K562 (cell line): ENCODE results near the gene DCUN1D2. TPM values are rescaled to one million over a fixed set of nuclear protein-coding genes. Genes with fewer than 3 reads are reported as not detected.

Experiments used
- ATAC-seq: fragments of 200-7000 bp; cut with Tn5 transposase; 3 replicates; pipeline ENCODE4 v1.9.1; 2020; ENCODE audit warnings: moderate library complexity
- BruUV-seq: library from RNA; stranded (reverse); fragments of 400-500 nt; replicated peaks from 2 replicates; lab custom pipeline; 2021; lab: Mats Ljungman, UMichigan
- CTCF ChIA-PET: fragments of 300-600 bp; formaldehyde crosslinking; extraction: SDS; loops from one replicate; lab custom pipeline; 2021; ENCODE audit warnings: low intra/inter-chr PET ratio; lab: Yijun Ruan, JAX
- POLR2A ChIA-PET: fragments of 300-600, 350-650 bp; sonication (Branson Sonifier 250); formaldehyde crosslinking; extraction: SDS; loops from one replicate; lab custom pipeline; 2021; ENCODE audit warnings: antibody characterized with exemption, inconsistent platforms; lab: Yijun Ruan, JAX
- DNase-seq, 4 experiments: peaks; one replicate each; pipeline versions ENCODE4 v3.0.0 to v3.0.0-alpha.2; 2011 to 2018; ENCODE audit warnings: low spot score in 3 of 4, mixed read lengths in 3 of 4; ENCODE audit errors: extremely low read depth in 1 of 4
- FAIRE-seq: peaks from 2 replicates; lab custom pipeline; 2011; peaks lifted over from hg19 to GRCh38; lab: Jason Lieb, UNC
- H2AFZ ChIP-seq: 2 replicates; pipeline ENCODE4 v1.6.0; 2011; ENCODE audit warnings: low read depth, low read length, control low read depth, inconsistent platforms
- H3K27ac ChIP-seq: fragments of 200-600 bp; 3 replicates; pipeline ENCODE4 v1.8.0; 2011; ENCODE audit warnings: low read depth, mild to moderate bottlenecking, control low read depth, inconsistent platforms, low read length, moderate library complexity, mixed read lengths; ENCODE audit errors: extremely low read depth
- H3K27me3 ChIP-seq, 2 experiments: fragments of 300-600 bp in 1 of 2; 2 replicates in 1 of 2; 3 replicates in 1 of 2; pipeline versions ENCODE4 v1.6.0 to v1.8.0; 2011; ENCODE audit warnings: inconsistent platforms in 2 of 2, low read length in 2 of 2, mild to moderate bottlenecking in 1 of 2, mixed read lengths in 1 of 2, moderate library complexity in 1 of 2; ENCODE audit not compliant: control insufficient read depth in 2 of 2, insufficient read depth in 2 of 2
- H3K36me3 ChIP-seq: fragments of 300-600 bp; 3 replicates; pipeline ENCODE4 v1.8.0; 2011; ENCODE audit warnings: mild to moderate bottlenecking, low read length, inconsistent platforms; ENCODE audit not compliant: control insufficient read depth, insufficient read depth
- H3K4me1 ChIP-seq, 2 experiments: fragments of 200-600 bp in 1 of 2; replicated peaks in 1 of 2; 2 replicates in 1 of 2; 3 replicates in 1 of 2; pipeline versions ENCODE4 v1.5.1 to v1.8.0; 2011; ENCODE audit warnings: inconsistent platforms in 2 of 2, low read length in 2 of 2, mild to moderate bottlenecking in 1 of 2, mixed read lengths in 1 of 2, moderate library complexity in 1 of 2; ENCODE audit not compliant: control insufficient read depth in 2 of 2, insufficient read depth in 2 of 2
- H3K4me2 ChIP-seq: 2 replicates; pipeline ENCODE4 v1.6.1; 2011; ENCODE audit warnings: low read length, control low read depth, inconsistent platforms, mixed read lengths; ENCODE audit not compliant: insufficient read depth
- H3K4me3 ChIP-seq: fragments of 200-600 bp; sonication (generic), shearing (Covaris generic); 2 replicates; pipeline ENCODE4 v1.5.1; 2016; ENCODE audit warnings: control low read depth, inconsistent platforms
- H3K79me2 ChIP-seq: fragments of 200-600 bp; 3 replicates; pipeline ENCODE4 v1.8.0; 2011; ENCODE audit warnings: low read length, inconsistent platforms; ENCODE audit not compliant: control insufficient read depth, insufficient read depth
- H3K9ac ChIP-seq, 2 experiments: 2 replicates each; pipeline versions ENCODE4 v1.6.0 to v1.6.1; 2011; ENCODE audit warnings: low read depth in 2 of 2, low read length in 2 of 2, control low read depth in 1 of 2, inconsistent platforms in 1 of 2, mild to moderate bottlenecking in 1 of 2, mixed read lengths in 1 of 2; ENCODE audit not compliant: insufficient read depth in 1 of 2
- H3K9me1 ChIP-seq: one replicate; pipeline ENCODE4 v1.6.0; 2011; ENCODE audit warnings: inconsistent platforms, mild to moderate bottlenecking, low read length, moderate library complexity; ENCODE audit not compliant: control insufficient read depth, insufficient read depth
- H3K9me3 ChIP-seq: replicated peaks from 2 replicates; pipeline ENCODE4 v1.5.1; 2011; ENCODE audit warnings: low read depth, low read length, inconsistent platforms; ENCODE audit not compliant: control insufficient read depth, insufficient read depth
- H4K20me1 ChIP-seq: replicated peaks from 2 replicates; pipeline ENCODE4 v1.6.1; 2011; ENCODE audit warnings: low read length, inconsistent platforms, mixed read lengths; ENCODE audit not compliant: control insufficient read depth, insufficient read depth
- NFE2L1 ChIP-seq: fragments of 450-650 bp; IDR thresholded peaks from 2 replicates; pipeline ENCODE4 v1.6.1; 2016; ENCODE audit warnings: missing genetic modification characterization, low read depth, mild to moderate bottlenecking, missing compliant biosample characterization, moderate library complexity, borderline replicate concordance
- SMARCE1 ChIP-seq: fragments of 450-650 bp; IDR thresholded peaks from 2 replicates; pipeline ENCODE4 v1.7.1; 2016; ENCODE audit warnings: mild to moderate bottlenecking
- ZNF121 ChIP-seq: sonication (generic); formaldehyde crosslinking; conservative IDR thresholded peaks from 2 replicates; pipeline ENCODE4 v1.8.0; 2022; ENCODE audit warnings: missing genetic modification reagents
- ZNF696 ChIP-seq: fragments of 250-450 bp; sonication (Bioruptor Pico); conservative IDR thresholded peaks from 2 replicates; pipeline ENCODE4 v1.4.0; 2020; ENCODE audit warnings: mild to moderate bottlenecking, moderate library complexity
- WGBS: fragments of 100-300 bp; shearing (Covaris generic); methylation state at CpG from one replicate; pipeline ENCODE4 v1.1.6; 2016; ENCODE audit warnings: low coverage, mixed read lengths; ENCODE audit not compliant: insufficient coverage; ENCODE audit errors: missing lambda C conversion rate; 5-methylcytosine and 5-hydroxymethylcytosine counted together
- in situ Hi-C: fragments of 300-500 bp; cut with MboI; formaldehyde crosslinking; loops from 4 replicates; pipeline ENCODE4 v1.15.0; 2018; ENCODE audit warnings: inconsistent platforms, mixed read lengths
- intact Hi-C: fragments of 100-400 bp; cut with micrococcal nuclease; formaldehyde crosslinking; loops from 2 replicates; pipeline ENCODE4 v1.14.2; 2022
- polyA plus RNA-seq, 8 experiments: library from polyadenylated mRNA; depleted of rRNA in 4 of 8; stranded (reverse) in 5 of 8; unstranded in 3 of 8; fragments of >200 nt; fragmentation: Nextera tagmentation in 2 of 8; fragmentation: Illumina TruSeq in 1 of 8; extraction: Ambion mirVana in 2 of 8; extraction: Trizol in 1 of 8; gene quantifications; 2 replicates each; pipeline versions ENCODE4 v1.2.1 to v1.2.3, GENCODE V29; 2011 to 2014; ENCODE audit warnings: inconsistent platforms in 1 of 8, missing spikeins in 1 of 8
- total RNA-seq, 7 experiments: library from RNA; depleted of rRNA in 6 of 7; stranded (reverse); fragments of >200 nt in 6 of 7; fragmentation: Illumina TruSeq in 2 of 7; extraction: Trizol in 2 of 7; gene quantifications; 2 replicates each; pipeline versions ENCODE4 v1.2.1 to v1.2.3, GENCODE V29; 2011 to 2021; ENCODE audit warnings: low replicate concordance in 1 of 7
- TF ChIP-seq, protein P1 (sequence below): fragments of 450-650 bp; conservative IDR thresholded peaks from 2 replicates; pipeline ENCODE4 v1.6.1; 2016; ENCODE audit warnings: missing genetic modification characterization, low read depth, mild to moderate bottlenecking, control low read depth, missing compliant biosample characterization

The DCUN1D2 gene
- total and polyA plus RNA-seq, 9 of the 15 experiments (the other 6 are each of a cell fraction or from before 2014, with no cell fraction given), result 2.1 to 16.8 (median 11.1) TPM

GRCh38 chr13:113417836-113418721 is 72.4 kb downstream of the DCUN1D2 start:
- H3K4me1 ChIP-seq, result peaks cover 7 to 24% of the 10 kb centered on the region in 2 experiments; a peak in 3 of 5 replicates
- no TSS peak for BruUV-seq
- TF ChIP-seq NFE2L1 (tag) (no peak), ZNF696 (no peak), SMARCE1 (no peak), ZNF121 (CRISPR knock-in tag) (no peak)
- TF ChIP-seq, protein P1, sequence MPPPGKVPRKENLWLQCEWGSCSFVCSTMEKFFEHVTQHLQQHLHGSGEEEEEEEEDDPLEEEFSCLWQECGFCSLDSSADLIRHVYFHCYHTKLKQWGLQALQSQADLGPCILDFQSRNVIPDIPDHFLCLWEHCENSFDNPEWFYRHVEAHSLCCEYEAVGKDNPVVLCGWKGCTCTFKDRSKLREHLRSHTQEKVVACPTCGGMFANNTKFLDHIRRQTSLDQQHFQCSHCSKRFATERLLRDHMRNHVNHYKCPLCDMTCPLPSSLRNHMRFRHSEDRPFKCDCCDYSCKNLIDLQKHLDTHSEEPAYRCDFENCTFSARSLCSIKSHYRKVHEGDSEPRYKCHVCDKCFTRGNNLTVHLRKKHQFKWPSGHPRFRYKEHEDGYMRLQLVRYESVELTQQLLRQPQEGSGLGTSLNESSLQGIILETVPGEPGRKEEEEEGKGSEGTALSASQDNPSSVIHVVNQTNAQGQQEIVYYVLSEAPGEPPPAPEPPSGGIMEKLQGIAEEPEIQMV (tag), result no peak
- H3K9me3 ChIP-seq, result no peaks in the 10 kb centered on the region
- no peaks in the 10 kb centered on the region for H3K9me1 ChIP-seq
- no peak overlapping the region for H2AFZ ChIP-seq
- no peaks in the 10 kb centered on the region for H4K20me1 ChIP-seq
- FAIRE-seq (no peak), ATAC-seq (no peak), DNase-seq (no peak)
- 2% methylated on average over 15 of the region's 16 CpGs for WGBS
- H3K27me3 ChIP-seq, result peaks cover 12 to 36% of the 10 kb centered on the region in 2 experiments; a peak in 4 of 5 replicates
- ChIA-PET CTCF (no interaction called here), POLR2A (interaction anchor here (0.6 to 1.7 kb wide), 3 partner anchors 20 to 113 kb away, joined by 3 to 5 read pairs (median 4); no protein-coding TSS in a partner anchor)
- H3K4me2 ChIP-seq, result no peak overlapping the region
- in situ Hi-C loops (no loop called here), intact Hi-C loops (no loop called here)
- H3K4me3 ChIP-seq, result no peak overlapping the region
- no peaks in the 10 kb centered on the region for H3K36me3 ChIP-seq
- no peaks in the 10 kb centered on the region for H3K79me2 ChIP-seq
- H3K9ac ChIP-seq, result no peak overlapping the region
- H3K27ac ChIP-seq, result no peak overlapping the region
